Cardiac muscle cell (in vitro differentiated cells and primary cell): ENCODE data around the gene LOXL3. TPM values are rescaled to one million over a fixed set of nuclear protein-coding genes. Genes with fewer than 3 reads are reported as not detected.

ENCODE experiments used
- DNase-seq, 2 donors: peaks; one replicate each; pipeline versions ENCODE4 v3.0.0 to v3.0.0-alpha.2; 2010 to 2017; ENCODE audit warnings: low read depth in 1 of 2, low spot score in 1 of 2
- H3K27ac ChIP-seq: fragments of 200-600 bp; sonication (generic); 2 replicates; pipeline ENCODE4 v1.5.1; 2016
- H3K27me3 ChIP-seq: fragments of 200-600 bp; sonication (generic); 2 replicates; pipeline ENCODE4 v1.6.0; 2016; ENCODE audit warnings: control low read depth
- H3K36me3 ChIP-seq: fragments of 200-600 bp; sonication (generic); 2 replicates; pipeline ENCODE4 v1.5.1; 2016; ENCODE audit warnings: control low read depth
- H3K4me1 ChIP-seq: fragments of 200-600 bp; sonication (generic); 2 replicates; pipeline ENCODE4 v1.8.1; 2017; ENCODE audit warnings: low read depth, mild to moderate bottlenecking, mixed run types
- H3K4me3 ChIP-seq: fragments of 200-600 bp; sonication (generic); 2 replicates; pipeline ENCODE4 v1.5.1; 2016; ENCODE audit warnings: mild to moderate bottlenecking
- H3K9me3 ChIP-seq: fragments of 200-600 bp; sonication (generic); 2 replicates; pipeline ENCODE4 v1.5.1; 2017; ENCODE audit warnings: low read depth, mild to moderate bottlenecking, control low read depth
- CTCF ChIP-seq: IDR thresholded peaks from 2 replicates; pipeline ENCODE4 v1.5.1; 2012; ENCODE audit warnings: low read depth, mild to moderate bottlenecking, low read length
- polyA plus RNA-seq: library from polyadenylated mRNA; unstranded; fragments of >200 nt; fragmentation: Nextera tagmentation; extraction: Ambion mirVana; gene quantifications from 2 replicates; pipeline ENCODE4 v1.2.1, GENCODE V29; 2016
- total RNA-seq: library from RNA; depleted of rRNA; stranded (reverse); fragments of >200 nt; gene quantifications from 2 replicates; pipeline ENCODE4 v1.2.3, GENCODE V29; 2016

The LOXL3 gene
- total and polyA plus RNA-seq, 2 experiments from 2014 or later: 13.4 to 43.3 TPM

- TF ChIP-seq CTCF: no peak
- Histone ChIP-seq H3K4me1 (no peaks in the 10 kb centered on the region), H3K27ac (no peak overlapping the region), H3K27me3 (peaks cover 8% of the 10 kb centered on the region), H3K36me3 (no peaks in the 10 kb centered on the region), H3K9me3 (no peaks in the 10 kb centered on the region), H3K4me3 (no peak overlapping the region)
- no peak for DNase-seq
These were observed 22.6 kb upstream of the LOXL3 start for GRCh38 chr2:74576211-74576862.

- H3K36me3 ChIP-seq: no peaks in the 10 kb centered on the region
- no peak overlapping the region for H3K4me3 ChIP-seq
- H3K27me3 ChIP-seq: peaks cover 8% of the 10 kb centered on the region
- no peaks in the 10 kb centered on the region for H3K9me3 ChIP-seq
- no peaks in the 10 kb centered on the region for H3K4me1 ChIP-seq
- no peak for TF ChIP-seq CTCF
- H3K27ac ChIP-seq: no peak overlapping the region
- DNase-seq: no peak
These were observed 21.6 kb upstream of the LOXL3 start for GRCh38 chr2:74575320-74575719.

GRCh38 chr2:74573747-74574562 is 20.2 kb upstream of the LOXL3 start:
- Histone ChIP-seq H3K36me3 (no peaks in the 10 kb centered on the region), H3K27ac (no peak overlapping the region), H3K4me3 (no peak overlapping the region), H3K4me1 (no peaks in the 10 kb centered on the region), H3K27me3 (peaks cover 9% of the 10 kb centered on the region), H3K9me3 (no peaks in the 10 kb centered on the region)
- no peak for TF ChIP-seq CTCF
- DNase-seq: peak in 1 of 2 donors; percentile 69

GRCh38 chr2:74572178-74572925 is 18.6 kb upstream of the LOXL3 start:
- no peak for TF ChIP-seq CTCF
- DNase-seq: no peak
- no peak overlapping the region for H3K4me3 ChIP-seq
- H3K27ac ChIP-seq: no peak overlapping the region
- peaks cover 24% of the 10 kb centered on the region for H3K27me3 ChIP-seq
- H3K4me1 ChIP-seq: no peaks in the 10 kb centered on the region
- H3K9me3 ChIP-seq: no peaks in the 10 kb centered on the region
- no peaks in the 10 kb centered on the region for H3K36me3 ChIP-seq

- H3K9me3 ChIP-seq: no peaks in the 10 kb centered on the region
- H3K4me1 ChIP-seq: no peaks in the 10 kb centered on the region
- H3K27ac ChIP-seq: no peak overlapping the region
- no peak overlapping the region for H3K4me3 ChIP-seq
- no peaks in the 10 kb centered on the region for H3K36me3 ChIP-seq
- DNase-seq: no peak
- no peak for TF ChIP-seq CTCF
- H3K27me3 ChIP-seq: peaks cover 32% of the 10 kb centered on the region
These were observed 17.3 kb upstream of the LOXL3 start for GRCh38 chr2:74571058-74571457.
